NAMALWA (cell line): ENCODE data around the gene PARD3B.

Source experiments
- DNase-seq: peaks from one replicate; pipeline ENCODE4 v3.0.0-alpha.2; 2015; ENCODE audit warnings: low spot score

PARD3B gene

DNA sequence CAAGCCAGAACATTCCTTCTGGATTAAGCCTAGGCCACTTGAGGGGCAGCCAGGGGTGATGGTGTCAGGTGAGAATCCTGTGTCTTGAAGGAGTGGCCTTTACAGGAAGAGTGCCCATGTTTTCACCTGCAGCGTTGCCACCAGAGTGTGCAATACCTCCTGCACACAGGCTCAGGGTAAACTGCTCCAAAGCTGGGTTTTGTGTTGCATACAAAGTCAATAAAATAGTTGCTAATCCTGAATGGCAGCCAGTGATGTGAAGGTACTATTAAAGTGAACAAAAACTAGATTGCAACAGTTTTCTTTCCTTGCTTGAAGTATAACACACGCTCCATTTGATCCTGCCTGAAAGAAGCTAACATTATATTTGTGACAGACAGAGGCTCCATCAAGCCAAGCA is 1072.6 kb downstream of the PARD3B start:
- DNase-seq = no peak

- DNase-seq = no peak
Measured at GRCh38 chr2:205619600-205619999, 1074.3 kb downstream of the PARD3B start.

- no peak for DNase-seq
Measured at GRCh38 chr2:205627085-205627484, 1081.8 kb downstream of the PARD3B start.

- DNase-seq = no peak
Measured at GRCh38 chr2:205628422-205628821, 1083.1 kb downstream of the PARD3B start.

- DNase-seq = no peak
Measured at GRCh38 chr2:205629091-205629776, 1084.0 kb downstream of the PARD3B start.

- no peak for DNase-seq
Measured at GRCh38 chr2:205633994-205634393, 1088.7 kb downstream of the PARD3B start.

DNA sequence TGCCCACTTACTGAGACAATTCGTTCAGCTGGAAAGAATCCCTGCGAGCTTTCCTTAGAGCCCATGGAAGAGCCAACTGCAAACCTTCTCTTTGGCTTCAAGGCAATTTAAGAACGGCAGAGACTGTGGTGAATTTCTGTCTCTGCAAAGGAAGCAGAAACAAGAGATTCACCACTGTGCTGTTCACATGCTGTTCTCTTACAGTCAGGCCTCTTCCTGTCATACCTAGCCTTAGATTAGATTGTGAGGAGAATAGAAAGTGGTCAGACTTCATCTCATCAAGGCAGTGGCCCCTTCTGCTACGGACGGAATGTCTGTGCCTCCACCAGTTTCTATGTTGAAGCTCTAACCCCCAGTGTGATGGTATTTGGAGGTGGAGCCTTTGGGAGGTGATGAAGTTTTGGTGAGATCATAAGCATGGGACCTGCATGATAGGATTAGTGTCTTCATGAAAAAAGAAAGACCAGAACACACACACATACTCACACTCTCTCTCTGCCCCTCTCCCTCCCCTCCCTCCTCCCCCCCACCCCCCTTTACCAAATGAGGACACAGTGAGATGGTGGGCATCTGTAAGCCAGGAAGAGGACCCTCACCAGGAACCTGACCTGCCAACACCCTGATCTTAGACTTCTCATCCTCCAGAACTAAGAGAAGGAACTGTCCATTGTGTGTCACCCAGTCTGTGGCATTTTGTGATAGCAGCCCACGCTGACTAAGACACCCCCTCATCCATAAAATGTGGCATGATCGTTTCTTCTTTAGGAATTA is 1091.5 kb downstream of the PARD3B start:
- DNase-seq = no peak

DNA sequence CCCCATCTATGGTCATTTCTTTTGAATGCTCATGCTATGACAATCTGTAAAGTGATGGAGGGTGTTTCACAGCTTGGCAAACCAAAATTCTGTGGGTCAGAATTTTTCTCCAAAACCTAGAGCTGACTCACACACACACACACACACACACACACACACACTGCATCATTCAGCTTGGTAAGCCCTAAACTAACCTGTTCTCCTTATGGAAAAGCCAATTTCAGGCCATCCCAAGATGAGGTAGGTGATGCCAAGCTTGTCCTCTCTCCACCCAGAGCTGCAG is 1092.0 kb downstream of the PARD3B start:
- DNase-seq = no peak

- DNase-seq = no peak
Measured at GRCh38 chr2:205637779-205638503, 1092.7 kb downstream of the PARD3B start.

GRCh38 chr2:205640716-205641115 is 1095.4 kb downstream of the PARD3B start:
- no peak for DNase-seq

DNA sequence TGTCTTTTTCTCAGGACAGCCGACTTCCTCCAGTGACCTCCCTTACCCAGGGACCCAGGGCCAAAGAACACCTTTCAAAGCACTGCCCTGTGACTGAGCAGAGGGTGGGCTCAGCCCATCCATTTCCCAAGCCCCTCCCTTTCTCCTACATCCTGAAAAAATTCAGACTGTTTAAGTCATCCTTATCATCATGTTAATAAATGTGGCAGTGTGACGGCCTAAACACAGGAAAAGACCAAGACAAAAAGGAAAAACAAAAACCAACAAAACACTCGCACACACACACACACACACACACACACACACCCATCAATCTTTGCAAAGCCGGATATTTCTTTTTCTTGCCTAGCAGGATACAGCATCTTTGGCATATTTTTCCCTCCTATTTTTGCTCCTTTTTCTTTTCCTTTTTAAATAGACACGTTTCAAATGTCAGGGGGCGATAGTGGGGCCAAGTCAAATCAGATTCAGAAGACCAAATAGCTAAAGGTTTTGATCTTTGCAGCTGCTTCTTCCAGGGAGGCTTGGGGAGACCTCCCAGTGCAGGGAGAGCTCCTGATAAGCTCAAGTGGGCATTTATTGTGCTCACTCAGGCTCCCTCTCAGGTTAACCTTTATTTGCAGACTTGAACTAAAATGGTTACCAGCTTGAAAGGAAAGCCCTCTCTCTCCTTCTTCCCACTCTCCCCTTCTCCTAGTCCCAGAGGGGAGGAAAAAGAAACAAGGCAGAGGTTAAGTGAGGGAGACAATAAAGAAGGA is 1097.5 kb downstream of the PARD3B start:
- DNase-seq = no peak

DNA sequence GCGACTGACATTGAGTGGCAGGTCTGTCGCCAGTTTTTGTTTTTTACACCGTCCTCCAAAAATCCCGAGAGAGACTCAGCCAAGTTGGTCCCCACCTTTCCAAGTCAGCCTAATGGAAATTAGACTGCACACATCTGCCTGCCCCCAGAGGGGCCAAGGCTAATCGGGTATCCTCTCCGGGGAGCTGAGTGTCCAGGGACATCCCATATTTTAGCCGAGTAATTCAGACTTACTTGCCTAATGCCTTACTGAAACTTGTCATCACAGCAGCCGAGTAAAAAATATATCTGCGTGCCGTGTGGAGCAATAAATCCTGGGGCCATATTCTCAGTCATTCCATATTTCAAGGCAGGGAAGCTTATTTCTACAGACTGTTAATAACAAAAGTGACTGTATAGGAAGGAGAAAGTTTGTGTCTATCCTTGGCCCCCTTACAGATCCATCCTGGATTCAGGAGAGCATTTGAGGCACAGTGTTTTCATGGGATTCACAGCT is 1098.2 kb downstream of the PARD3B start:
- DNase-seq = no peak

GRCh38 chr2:205644018-205644417 is 1098.7 kb downstream of the PARD3B start:
- DNase-seq = no peak

DNA sequence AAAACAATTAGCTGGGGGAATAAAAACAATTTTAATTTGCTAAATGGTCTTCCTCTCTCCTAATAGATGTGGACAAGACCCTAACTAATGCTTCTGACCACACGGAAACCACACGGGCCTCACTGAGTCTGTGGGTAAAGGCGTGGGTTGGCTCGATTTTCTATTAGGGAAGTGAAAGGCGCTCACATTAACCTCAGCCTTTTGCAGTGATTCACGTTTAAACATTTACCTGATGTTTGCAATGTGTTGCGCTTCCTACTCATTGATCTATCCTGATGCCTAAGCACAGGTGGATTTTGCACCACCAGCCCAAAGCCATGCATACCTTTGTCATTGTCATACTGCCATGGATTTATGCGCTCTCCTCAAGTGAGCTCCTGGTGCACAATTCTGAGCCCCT is 1101.4 kb downstream of the PARD3B start:
- no peak for DNase-seq

DNA sequence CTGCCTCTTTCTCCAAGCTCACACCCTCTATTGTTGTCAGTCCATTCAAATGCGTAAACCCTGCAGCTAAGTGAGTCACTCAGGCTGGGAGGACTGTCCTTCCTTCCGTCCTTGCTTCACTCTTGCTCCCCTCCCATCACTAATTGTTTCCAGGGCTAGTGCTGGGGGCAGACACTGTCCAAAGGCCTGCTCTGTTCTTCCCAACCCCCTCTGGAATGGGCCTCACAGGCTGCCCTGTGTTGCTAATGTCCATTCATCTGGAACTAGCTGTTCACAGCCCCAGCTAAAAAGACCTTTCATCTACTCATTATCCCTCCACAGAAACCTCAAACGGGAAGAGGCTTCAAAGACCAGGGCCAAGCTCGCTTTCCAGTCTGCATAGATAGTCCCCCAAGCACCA is 1105.2 kb downstream of the PARD3B start:
- no peak for DNase-seq

DNA sequence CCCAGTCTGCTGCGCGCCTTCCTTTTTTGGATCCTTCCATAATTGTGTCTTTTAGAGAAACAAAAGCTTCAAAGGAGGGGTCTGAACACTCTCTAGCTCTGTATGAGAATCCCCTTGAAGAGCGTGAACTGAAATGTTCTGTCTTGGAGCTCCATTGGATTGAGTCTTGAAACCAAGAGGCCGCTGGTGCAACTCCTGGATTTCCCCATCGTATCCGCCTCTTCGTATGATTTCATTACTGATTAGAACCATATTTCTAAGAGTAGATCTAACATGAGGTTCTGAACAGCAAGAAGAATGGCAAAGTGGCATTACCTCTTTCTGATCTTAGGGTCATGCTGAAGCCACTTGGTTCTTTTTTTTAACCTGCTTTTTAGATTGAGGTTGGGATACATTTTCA is 1105.7 kb downstream of the PARD3B start:
- no peak for DNase-seq

DNA sequence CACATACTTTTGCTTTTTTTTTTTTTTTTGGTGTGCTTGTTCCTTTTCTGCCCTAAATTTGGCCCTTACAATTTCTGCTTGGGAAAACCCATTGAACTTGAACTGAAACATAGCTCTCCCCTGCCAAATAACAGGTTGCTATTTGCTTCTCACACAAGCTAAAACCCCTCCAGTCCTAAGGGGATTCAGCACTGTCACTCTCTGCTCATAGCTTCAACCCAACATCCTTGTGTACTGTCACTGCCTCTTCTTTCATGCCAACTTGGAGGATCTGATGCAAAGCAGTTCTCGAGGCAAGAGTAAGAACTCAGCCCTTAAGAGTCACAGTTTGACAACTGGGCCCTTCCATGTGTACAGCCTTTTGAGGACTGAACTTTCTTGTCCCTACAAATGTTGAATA is 1106.4 kb downstream of the PARD3B start:
- no peak for DNase-seq

DNA sequence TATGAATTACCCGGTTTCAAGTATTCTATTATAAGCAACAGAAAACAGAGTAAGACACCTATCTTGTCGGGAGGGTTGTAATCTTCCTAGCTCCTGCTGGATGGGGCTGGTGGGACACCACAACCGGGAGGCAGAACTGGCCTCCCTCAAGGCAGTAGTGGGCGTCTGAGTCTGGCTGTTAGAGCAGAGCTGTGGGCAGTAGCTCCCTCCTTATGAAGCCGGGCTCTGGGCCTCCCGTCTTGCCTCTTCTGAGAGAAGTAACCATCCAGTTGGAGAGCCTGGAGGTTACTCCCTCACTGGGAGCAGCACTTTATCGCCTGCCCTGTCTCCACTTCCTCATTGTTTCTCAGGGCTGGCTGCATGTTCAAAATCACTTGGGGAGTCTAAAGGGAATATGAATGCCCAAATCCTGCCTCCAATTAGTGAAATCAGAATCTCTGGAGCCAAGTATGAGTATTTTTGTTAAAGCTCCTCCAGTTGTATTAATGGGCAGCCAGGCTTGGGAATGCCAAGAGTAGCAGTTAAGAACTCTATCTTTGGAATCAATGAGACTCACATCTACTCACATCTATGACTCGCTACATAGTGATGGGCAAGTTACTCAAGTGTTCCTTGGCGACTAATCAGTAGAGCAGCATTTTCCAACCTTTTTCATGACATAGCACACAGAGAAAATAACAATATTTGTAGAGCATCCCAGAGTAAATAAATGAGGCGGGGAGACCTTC is 1109.8 kb downstream of the PARD3B start:
- DNase-seq = no peak

- DNase-seq = no peak
Measured at GRCh38 chr2:205655779-205656456, 1110.6 kb downstream of the PARD3B start.

DNA sequence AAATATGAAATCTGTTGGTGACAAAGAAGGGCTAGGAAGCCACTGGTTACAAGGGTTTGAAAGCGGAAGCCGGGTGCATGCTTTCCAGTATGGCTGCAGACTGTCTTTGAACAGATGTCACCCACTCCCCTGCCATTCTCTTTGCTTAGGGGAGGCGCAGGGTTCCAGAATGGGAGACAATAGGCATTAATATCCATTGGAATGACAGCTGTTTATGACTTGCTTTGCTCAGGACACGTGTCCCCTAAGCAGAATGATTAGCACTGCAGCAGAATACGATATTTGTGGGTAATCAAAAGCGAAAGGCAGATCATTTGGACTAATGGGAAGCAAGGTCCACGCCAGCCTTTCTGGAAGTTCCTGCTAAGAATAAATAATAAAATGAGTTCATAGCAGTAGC is 1111.2 kb downstream of the PARD3B start:
- DNase-seq = no peak

GRCh38 chr2:205656941-205657340 is 1111.7 kb downstream of the PARD3B start:
- DNase-seq = no peak
